ENCODE measurements around the gene LHX1. TPM values are rescaled to one million over a fixed set of nuclear protein-coding genes. Genes with fewer than 3 reads are reported as not detected.

Gene LHX1
- total RNA-seq, 1 experiment from 2014 or later = 0.61 TPM

DNA sequence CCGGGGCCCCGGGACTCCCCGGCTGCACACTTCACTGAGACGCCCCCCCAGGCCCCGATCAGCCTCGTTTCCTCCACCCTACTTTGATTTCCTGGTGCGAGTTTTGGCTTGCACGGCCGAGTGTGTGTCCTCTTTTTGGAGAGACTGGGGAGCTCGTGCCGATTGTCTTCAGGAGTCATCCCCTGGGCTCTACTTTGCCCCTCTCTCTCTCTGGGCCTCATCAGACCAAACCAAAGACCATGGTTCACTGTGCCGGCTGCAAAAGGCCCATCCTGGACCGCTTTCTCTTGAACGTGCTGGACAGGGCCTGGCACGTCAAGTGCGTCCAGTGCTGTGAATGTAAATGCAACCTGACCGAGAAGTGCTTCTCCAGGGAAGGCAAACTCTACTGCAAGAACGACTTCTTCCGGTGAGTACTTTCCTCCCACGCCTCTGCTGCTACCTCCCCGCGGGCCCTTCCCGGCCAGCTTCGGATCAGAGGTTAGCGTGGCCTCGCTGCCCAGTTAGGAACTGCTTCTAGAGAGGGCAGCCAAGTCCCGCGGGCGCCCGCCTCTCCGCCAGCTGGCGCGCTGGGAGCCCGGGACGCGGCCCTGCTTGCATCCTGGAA is 787 bp downstream of the LHX1 start:
- Mint-ChIP-seq H3K4me3 (peak overlapping the region; percentile 78), H3K27ac (no peak overlapping the region)

DNA sequence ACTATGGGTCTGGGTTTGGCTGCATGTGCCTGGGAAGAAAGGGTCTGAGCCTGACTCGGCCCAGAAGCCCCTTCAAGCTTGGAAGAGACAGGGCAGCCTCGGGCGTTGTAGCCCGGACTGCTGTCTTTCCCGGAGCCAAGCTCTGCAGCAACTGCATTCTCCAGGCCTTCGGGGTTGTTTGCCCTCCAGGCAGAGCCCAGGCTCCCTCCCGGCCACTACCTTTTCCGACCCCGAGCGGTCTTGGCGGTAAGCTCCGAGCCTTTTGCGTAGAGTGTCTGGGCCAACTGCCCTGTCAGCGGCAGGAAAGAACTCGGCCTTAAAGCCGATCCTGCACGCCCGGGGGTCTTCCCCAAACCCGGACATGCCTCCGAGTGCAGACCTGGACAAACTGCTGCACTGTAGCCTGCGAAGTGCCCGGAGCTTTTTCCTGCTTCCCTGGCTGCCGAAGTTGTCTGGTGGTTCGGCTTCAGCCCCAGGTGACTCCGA is 1.3 kb downstream of the LHX1 start:
- H3K27ac Mint-ChIP-seq = no peak overlapping the region
- no peaks in the 10 kb centered on the region for H3K9me3 Mint-ChIP-seq
- H3K4me3 Mint-ChIP-seq = peak overlapping the region; percentile 78
- ChIA-PET POLR2A (interaction anchor here (2.0 kb wide), 1 partner anchor 10 kb away, joined by 7 read pairs; the partner anchor contains the start of gene AATF), CTCF (interaction anchor here (0.8 to 2.4 kb wide), 12 partner anchors 9 to 337 kb away, joined by 3 to 12 read pairs (median 3); partner anchors contain the start of genes AATF and MRM1)
- H3K27me3 Mint-ChIP-seq (ENCODE audit: low read depth) = peaks cover 99% of the 10 kb centered on the region
- DNase-seq (ENCODE audit: low spot score) (peak; percentile 58), ATAC-seq (no peak; the same call in 1 of the 2 replicates)
- H3K4me1 Mint-ChIP-seq = peaks cover 68% of the 10 kb centered on the region
- no peaks in the 10 kb centered on the region for H3K36me3 Mint-ChIP-seq
- TF ChIP-seq EMX1 (CRISPR knock-in tag; IDR thresholded peaks at IDR 0.05) (no peak), ESRRA (CRISPR knock-in tag; IDR thresholded peaks at IDR 0.05; ENCODE audit: borderline replicate concordance) (no peak), SP1 (CRISPR knock-in tag; conservative IDR thresholded peaks at IDR 0.05) (0 out of 2 replicates have a peak, but pooled peaks have one; percentile 35), OVOL2 (CRISPR knock-in tag; IDR thresholded peaks at IDR 0.05; ENCODE audit: borderline replicate concordance) (no peak), ATF1 (CRISPR knock-in tag; IDR thresholded peaks at IDR 0.05) (no peak)
- TF ChIP-seq, protein P1, sequence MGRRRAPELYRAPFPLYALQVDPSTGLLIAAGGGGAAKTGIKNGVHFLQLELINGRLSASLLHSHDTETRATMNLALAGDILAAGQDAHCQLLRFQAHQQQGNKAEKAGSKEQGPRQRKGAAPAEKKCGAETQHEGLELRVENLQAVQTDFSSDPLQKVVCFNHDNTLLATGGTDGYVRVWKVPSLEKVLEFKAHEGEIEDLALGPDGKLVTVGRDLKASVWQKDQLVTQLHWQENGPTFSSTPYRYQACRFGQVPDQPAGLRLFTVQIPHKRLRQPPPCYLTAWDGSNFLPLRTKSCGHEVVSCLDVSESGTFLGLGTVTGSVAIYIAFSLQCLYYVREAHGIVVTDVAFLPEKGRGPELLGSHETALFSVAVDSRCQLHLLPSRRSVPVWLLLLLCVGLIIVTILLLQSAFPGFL (CRISPR knock-in tag; IDR thresholded peaks at IDR 0.05; ENCODE audit: borderline replicate concordance) = no peak
- TF ChIP-seq, protein P2, sequence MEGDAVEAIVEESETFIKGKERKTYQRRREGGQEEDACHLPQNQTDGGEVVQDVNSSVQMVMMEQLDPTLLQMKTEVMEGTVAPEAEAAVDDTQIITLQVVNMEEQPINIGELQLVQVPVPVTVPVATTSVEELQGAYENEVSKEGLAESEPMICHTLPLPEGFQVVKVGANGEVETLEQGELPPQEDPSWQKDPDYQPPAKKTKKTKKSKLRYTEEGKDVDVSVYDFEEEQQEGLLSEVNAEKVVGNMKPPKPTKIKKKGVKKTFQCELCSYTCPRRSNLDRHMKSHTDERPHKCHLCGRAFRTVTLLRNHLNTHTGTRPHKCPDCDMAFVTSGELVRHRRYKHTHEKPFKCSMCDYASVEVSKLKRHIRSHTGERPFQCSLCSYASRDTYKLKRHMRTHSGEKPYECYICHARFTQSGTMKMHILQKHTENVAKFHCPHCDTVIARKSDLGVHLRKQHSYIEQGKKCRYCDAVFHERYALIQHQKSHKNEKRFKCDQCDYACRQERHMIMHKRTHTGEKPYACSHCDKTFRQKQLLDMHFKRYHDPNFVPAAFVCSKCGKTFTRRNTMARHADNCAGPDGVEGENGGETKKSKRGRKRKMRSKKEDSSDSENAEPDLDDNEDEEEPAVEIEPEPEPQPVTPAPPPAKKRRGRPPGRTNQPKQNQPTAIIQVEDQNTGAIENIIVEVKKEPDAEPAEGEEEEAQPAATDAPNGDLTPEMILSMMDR (IDR thresholded peaks at IDR 0.05) = no peak
- TF ChIP-seq, protein P3, sequence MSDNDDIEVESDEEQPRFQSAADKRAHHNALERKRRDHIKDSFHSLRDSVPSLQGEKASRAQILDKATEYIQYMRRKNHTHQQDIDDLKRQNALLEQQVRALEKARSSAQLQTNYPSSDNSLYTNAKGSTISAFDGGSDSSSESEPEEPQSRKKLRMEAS (CRISPR knock-in tag; IDR thresholded peaks at IDR 0.05) = no peak

More for the DNA sequence above, 787 bp downstream of the LHX1 start:
- Mint-ChIP-seq H3K4me1 (peaks cover 68% of the 10 kb centered on the region), H3K27me3 (ENCODE audit: low read depth) (peaks cover 99% of the 10 kb centered on the region), H3K36me3 (no peaks in the 10 kb centered on the region), H3K9me3 (no peaks in the 10 kb centered on the region)
- DNase-seq (ENCODE audit: low spot score) (peak; percentile 50), ATAC-seq (no peak)
- POLR2A ChIA-PET = interaction anchor here (2.0 kb wide), 1 partner anchor 11 kb away, joined by 7 read pairs; the partner anchor contains the start of gene AATF
- CTCF ChIA-PET = interaction anchor here (0.8 to 2.4 kb wide), 14 partner anchors 9 to 337 kb away, joined by 3 to 12 read pairs (median 3); partner anchors contain the start of genes AATF and MRM1
- TF ChIP-seq CBFB (CRISPR knock-in tag; IDR thresholded peaks at IDR 0.05; ENCODE audit: low read depth) (no peak), ETV6 (CRISPR knock-in tag; IDR thresholded peaks at IDR 0.05) (no peak), ARID4B (CRISPR knock-in tag; IDR thresholded peaks at IDR 0.05; ENCODE audit: borderline replicate concordance) (no peak), NR2C2 (CRISPR knock-in tag; IDR thresholded peaks at IDR 0.05) (no peak), GTF2I (CRISPR knock-in tag; conservative IDR thresholded peaks at IDR 0.05) (no peak), EMX1 (CRISPR knock-in tag; IDR thresholded peaks at IDR 0.05) (no peak), GRHL2 (CRISPR knock-in tag; IDR thresholded peaks at IDR 0.05; ENCODE audit: insufficient replicate concordance, severe bottlenecking) (no peak)
- TF ChIP-seq, protein P4, sequence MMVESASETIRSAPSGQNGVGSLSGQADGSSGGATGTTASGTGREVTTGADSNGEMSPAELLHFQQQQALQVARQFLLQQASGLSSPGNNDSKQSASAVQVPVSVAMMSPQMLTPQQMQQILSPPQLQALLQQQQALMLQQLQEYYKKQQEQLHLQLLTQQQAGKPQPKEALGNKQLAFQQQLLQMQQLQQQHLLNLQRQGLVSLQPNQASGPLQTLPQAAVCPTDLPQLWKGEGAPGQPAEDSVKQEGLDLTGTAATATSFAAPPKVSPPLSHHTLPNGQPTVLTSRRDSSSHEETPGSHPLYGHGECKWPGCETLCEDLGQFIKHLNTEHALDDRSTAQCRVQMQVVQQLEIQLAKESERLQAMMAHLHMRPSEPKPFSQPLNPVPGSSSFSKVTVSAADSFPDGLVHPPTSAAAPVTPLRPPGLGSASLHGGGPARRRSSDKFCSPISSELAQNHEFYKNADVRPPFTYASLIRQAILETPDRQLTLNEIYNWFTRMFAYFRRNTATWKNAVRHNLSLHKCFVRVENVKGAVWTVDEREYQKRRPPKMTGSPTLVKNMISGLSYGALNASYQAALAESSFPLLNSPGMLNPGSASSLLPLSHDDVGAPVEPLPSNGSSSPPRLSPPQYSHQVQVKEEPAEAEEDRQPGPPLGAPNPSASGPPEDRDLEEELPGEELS (CRISPR knock-in tag; IDR thresholded peaks at IDR 0.05) = no peak
- TF ChIP-seq, protein P5, sequence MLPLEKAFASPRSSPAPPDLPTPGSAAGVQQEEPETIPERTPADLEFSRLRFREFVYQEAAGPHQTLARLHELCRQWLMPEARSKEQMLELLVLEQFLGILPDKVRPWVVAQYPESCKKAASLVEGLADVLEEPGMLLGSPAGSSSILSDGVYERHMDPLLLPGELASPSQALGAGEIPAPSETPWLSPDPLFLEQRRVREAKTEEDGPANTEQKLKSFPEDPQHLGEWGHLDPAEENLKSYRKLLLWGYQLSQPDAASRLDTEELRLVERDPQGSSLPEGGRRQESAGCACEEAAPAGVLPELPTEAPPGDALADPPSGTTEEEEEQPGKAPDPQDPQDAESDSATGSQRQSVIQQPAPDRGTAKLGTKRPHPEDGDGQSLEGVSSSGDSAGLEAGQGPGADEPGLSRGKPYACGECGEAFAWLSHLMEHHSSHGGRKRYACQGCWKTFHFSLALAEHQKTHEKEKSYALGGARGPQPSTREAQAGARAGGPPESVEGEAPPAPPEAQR (CRISPR knock-in tag; IDR thresholded peaks at IDR 0.05) = no peak
- TF ChIP-seq, protein P6, sequence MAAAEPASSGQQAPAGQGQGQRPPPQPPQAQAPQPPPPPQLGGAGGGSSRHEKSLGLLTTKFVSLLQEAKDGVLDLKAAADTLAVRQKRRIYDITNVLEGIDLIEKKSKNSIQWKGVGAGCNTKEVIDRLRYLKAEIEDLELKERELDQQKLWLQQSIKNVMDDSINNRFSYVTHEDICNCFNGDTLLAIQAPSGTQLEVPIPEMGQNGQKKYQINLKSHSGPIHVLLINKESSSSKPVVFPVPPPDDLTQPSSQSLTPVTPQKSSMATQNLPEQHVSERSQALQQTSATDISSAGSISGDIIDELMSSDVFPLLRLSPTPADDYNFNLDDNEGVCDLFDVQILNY (CRISPR knock-in tag; IDR thresholded peaks at IDR 0.05) = no peak
